ENCODE measurements around the gene ILKAP.
"Not testable (repeated sequence)": the region's sequence is repeated elsewhere in the genome, so short reads cannot be mapped to it uniquely, and the experiment has no call there.

Gene ILKAP

DNA sequence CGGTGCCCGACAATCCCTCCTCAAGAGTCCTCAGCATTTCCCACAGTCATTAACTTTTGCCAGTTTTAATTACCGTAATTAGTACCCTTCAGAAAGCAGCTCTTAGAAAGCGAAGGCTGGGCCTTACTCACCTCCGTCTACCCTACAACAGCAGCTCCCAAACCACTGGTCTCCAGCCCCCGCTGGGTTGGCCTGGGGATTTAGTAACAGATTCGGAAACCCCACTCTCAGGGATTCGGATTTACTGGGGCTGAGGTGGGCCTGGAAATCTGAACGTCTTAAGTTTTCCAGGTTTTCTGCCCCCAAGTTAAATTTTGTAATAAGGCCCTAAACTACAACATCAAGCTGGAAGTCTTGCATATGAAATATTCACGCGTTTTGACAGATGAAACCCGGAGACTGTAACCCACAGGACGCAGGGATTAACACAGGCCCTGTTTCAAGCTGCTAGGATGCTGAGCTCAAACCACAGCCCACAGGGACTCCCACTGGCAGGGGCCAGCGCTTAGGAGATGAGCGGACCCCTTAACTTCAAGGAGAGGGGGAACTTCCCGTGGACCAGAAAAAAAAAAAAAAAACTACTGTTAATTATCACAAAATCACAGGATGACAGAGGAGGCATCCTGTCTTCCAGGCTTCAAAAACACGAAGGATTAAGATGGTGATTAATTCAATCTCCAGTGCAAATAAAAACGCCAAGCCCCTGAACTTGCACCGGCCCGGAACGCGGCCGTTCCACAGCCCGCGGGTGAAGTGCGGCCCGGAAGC, 985 bp downstream of the ILKAP start:
- DNase-seq (ENCODE audit: low read depth, low spot score): no peak

DNA sequence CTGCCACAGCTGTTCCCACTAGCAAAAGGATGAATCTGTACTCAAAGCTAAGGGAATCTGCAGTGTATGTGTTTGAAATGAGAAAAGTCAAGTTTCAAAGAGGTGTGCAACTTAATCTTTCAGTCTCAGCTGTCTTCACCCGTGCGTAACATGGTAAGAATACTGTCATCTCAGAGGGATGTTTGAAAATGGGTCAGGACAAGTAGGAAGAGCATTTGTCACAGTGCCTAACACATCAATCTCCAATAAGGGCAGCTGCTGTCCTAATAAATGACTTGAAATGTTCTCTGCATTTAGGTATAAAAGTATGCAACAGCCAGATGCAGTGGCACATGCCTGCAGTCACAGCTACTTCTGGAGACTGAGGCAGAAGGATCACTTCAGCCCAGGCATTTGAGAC, 13.1 kb downstream of the ILKAP start:
- no peak for DNase-seq (ENCODE audit: low read depth, low spot score)

DNA sequence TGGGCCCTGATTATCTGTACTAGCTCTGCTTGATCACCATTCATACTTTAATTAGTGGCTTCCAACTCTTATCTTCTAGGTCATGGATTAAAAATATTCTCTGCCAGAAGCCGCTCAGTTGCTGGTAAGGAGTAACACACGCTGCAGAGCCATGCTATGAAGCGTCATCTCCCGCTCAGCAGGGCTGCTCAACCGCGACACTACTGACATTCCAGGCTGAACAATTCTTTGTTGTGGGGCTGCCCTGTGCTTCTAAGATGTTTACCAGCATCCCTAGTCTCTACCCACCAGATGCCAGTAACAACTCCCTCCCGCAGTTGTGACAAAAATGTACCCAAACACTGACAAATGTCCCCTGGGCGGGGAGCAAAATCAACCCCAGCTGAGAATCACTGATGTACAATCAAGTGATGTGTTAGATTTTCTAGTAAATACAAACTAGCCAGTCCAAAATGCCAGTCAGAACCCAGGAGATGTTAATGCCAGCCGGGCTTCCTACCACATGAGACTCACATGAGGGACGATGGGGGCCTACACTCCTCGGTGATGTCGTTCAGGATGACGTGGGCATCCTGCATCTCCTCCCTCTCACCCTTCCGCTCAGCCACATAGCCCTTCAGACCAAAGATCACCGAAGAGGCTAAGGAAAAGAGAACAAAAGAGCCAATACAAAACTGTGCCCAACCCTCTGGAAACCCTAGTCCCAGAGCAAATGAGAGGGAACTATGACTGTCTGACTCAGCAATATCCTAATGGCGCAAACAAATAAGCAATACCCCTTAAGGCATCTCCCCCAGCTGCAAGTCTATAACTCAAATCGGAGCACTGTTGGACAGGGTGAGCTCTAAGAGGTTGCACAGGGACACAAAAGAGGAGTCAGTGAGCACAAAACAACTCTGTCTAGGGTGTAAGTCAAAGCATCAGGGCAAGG, 15.6 kb downstream of the ILKAP start:
- DNase-seq (ENCODE audit: low read depth, low spot score): no peak

DNA sequence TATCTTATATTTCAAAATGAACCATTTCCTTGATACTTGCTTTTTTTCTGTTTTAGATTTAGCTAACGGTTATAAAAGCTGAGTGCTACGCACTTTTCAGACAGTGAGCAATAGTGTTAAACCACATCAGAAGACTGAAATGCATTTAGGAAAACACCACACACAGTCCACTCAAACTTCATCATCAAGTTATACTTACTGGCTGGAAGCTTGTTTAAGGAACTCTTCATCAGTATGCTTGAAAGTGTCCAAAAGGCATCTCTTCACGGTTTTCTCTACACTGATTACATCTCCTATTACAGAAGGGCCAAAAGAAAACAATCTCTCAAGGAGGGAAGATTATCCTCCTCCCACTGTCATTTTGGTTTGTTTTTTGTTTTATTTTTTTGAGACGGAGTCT, 19.7 kb downstream of the ILKAP start:
- DNase-seq (ENCODE audit: low read depth, low spot score): no peak

DNA sequence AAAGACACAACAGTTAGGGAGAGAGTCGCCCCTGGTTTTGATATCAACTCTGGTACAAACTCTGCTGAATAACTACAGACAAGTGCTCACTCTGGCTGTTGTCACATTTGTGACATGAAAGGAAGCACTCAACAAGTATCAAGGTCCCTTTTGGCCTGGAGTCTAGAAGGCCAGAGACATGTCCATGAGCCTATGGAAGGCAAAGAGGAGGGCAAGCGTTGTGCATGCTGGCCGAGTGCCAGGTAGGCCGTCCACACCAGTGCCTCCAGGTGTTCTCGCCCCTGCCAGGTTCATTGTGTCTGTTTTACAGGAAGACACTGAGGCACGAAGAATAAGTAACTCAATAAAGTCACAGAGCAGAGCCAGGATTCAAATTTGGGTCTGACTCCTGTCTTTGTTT, 21.1 kb downstream of the ILKAP start:
- DNase-seq (ENCODE audit: low read depth, low spot score): no peak

DNA sequence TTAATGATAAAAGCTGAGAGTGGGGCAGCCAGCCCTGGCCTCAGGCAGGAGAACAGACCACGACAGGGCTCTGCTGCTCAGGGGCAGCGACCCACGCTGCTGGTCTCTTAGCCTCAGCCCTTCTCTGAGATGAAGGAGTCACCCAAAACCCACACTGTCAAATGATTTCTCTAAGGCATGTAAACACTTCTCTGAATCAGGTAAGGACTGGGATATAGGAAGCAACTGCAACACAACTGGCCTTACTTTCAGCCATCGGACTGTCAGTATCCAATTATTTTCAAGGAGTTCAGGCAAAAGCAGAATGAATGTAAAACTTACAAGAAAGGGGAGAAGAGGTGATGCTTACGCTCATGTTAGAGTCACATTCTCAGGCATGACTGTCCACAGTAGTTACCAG, 22.9 kb downstream of the ILKAP start:
- DNase-seq (ENCODE audit: low read depth, low spot score): no peak

DNA sequence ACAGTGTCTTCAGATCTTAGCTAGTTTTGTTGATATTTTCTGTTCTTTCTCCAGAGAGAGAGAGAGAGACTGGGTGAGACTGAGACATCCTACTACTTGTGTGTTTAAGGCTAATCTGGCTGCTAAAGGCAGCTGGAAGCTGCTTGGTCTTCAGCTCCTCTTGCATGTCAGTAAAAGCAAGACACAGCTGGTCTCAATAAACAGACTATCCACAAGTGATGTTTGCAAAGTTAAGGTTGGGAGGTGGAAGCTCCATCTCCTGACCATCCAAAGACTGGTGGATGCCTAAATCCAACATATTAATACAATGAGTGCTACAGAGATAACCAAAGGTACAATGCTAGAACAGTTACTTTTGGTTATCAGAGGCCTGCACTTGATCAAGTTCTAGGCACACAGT, 26.9 kb downstream of the ILKAP start:
- DNase-seq (ENCODE audit: low read depth, low spot score): no peak

DNA sequence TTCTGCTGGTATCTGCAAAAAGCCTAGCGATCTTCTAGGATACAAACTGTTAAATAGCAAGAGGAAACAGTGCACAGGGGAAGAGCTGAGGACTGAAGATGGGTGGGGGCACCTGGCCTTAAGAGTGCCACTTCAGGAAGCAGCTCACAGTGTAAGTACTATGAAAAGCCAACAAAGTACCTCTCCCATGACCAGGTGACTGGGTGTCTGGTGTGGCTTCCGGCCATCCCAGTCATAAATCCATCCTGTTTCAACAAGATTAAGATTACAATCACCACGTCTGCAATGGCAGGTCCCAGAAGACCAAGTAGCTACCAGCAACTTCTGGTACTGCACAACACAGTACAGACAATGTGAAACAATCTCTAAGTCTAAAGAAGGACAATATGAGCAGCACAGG, 28.8 kb downstream of the ILKAP start:
- no peak for DNase-seq (ENCODE audit: low read depth, low spot score)

DNA sequence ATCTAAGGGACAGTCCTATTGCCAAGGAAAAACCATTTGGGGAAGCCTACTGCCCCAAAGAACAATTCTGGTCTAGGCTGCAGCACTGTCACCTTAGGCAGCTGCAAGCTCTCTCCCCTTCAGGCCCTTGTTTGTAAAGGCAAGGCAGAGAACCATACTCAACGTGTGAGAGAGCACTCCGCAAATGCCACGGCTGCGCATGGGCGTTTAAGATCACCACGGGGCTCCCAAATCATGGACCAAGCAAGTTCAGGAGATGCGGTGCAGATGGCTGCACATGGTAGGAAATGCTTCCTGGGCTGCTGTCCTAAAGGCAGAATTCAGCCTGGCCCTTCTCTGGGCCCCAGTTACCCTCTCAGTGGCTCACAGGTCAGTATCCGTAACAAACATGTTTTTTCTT, 29.2 kb downstream of the ILKAP start:
- DNase-seq (ENCODE audit: low read depth, low spot score): no peak

DNA sequence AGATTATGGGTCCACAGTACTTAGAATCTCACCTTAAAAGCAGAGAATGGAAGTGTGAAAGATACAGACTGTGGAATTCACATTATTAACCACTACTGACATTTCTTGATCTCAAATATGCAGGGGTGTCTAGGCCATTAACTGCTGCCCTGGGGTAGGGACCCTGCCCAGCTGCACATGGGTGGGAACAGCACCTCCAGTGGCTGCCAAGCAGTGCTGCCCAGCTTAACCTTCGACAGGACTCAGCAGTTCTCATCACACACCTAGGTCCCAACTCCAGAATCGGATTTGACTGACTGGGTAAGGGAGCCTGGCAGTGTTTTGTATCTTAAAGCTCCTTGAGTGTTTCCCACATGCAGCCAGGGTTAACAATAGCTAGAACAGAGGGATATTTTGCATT, 29.8 kb downstream of the ILKAP start:
- no peak for DNase-seq (ENCODE audit: low read depth, low spot score)

DNA sequence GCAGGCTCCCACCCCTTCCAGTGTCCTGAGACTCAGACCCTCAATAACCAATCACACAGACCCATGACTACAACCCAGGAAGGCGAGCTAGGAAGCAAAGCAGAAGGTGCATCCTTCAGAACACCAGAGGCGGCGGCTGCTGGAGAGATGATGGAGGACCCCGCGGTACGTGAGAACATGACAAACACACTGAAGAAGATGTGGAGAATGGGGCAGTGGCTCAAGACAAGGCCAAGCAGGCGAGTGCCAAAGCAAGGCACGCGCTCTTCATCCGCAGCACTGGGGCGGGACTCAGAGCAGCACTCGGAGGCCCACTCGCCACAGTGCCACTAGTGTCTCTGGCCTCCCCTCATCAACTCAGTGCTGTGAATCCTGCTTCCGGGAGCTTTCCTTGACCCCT, 31.1 kb downstream of the ILKAP start:
- no peak for DNase-seq (ENCODE audit: low read depth, low spot score)

DNA sequence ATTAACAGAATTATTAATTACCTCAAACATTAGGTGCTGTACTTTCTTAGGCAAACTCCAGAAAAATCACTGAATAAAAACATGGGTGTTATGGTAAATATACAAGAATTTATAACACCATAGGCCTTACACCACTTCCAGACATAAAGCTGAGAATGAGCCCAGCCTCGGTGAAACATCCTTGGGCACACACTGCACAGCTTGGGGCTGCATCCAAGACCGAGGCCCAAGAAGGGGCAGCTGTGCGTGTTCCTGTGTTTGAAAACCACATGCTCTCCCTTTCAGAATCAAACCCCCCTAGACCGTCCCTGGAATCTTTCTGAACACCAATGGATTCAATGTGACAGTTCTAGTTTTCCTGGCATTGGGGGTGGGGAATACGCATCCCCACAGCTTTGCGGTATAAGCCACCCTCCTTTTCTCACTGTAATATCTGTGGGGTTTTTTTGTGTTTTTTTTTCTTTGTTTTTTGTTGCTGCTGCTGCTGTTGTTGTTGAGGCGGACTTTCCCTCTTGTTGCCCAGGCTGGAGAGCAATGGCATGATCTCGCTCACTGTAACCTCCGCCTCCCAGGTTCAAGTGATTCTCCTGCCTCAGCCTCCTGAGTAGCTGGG, 31.8 kb downstream of the ILKAP start:
- DNase-seq (ENCODE audit: low read depth, low spot score): no peak

DNA sequence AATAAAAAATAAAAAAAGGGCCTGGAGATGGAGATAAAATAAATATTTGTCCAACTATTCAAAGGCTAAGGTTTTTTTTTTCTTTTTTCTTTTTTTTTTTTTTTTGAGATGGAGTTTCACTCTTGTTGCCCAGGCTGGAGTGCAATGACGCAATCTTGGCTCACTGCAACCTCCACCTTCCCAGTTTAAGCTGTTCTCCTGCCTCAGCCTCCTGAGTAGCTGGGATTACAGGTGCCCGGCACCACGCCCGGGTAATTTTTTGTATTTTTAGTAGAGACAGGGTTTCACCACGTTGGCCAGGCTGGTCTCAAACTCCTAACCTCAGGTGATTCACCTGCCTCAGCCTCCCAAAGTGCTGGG, 32.4 kb downstream of the ILKAP start:
- not testable (repeated sequence) for DNase-seq (ENCODE audit: low read depth, low spot score)

DNA sequence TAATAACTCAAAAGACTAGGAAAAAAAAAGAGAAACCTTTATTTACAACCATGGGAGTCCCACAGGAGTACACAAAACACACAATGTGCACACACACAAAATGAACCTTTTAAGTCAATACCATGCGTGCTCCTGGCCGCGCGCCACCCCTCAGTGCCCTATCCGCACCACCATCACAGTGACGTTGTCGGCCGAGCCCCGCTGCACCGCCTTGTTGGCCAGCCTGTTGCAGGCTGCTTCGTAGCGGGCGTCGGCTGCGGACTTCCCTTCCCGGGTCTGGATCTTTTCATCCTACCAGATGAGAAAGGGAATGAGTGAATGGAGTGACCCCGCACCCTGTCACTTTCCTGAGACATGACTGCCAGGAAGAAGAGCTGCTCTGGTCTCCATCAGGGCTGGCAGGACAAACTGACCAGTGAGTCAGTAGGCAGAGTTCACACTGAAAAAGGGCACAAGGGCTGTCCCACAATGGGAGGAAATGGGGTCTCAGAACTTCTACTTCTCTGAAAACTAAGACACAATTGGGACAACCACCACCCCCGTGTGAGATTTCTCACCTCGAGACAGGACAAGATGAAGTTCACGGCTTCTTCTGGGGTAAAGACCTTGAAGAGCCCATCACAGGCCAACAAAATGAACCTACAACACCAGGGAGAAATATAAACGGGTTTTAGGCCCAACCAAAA, 33.0 kb downstream of the ILKAP start:
- DNase-seq (ENCODE audit: low read depth, low spot score): no peak

DNA sequence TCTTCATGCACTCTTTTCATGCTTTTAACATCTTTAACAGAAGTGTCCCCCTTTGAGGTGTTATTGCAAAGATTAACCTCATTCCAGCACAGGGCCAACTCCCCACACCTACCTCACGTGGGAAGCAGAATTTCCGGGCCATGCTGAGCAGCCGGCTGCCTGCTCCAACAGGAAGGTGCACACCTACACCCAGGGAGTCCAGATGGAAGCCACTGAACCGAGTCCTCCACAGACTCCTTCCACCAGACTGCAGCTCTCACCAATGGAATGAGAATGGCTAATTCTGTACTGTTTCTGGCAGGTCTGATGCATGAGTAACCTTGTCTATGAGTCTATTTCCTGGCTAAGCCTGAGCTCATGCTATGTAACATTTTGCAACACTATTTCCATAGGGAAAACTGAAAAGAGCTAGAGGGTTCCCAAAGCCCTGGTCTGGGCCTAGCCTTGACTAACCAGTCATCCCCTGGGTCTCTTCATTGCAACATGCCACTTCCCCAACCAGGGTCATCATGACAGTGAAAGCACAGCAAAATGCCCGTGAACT, 33.7 kb downstream of the ILKAP start:
- DNase-seq (ENCODE audit: low read depth, low spot score): no peak

DNA sequence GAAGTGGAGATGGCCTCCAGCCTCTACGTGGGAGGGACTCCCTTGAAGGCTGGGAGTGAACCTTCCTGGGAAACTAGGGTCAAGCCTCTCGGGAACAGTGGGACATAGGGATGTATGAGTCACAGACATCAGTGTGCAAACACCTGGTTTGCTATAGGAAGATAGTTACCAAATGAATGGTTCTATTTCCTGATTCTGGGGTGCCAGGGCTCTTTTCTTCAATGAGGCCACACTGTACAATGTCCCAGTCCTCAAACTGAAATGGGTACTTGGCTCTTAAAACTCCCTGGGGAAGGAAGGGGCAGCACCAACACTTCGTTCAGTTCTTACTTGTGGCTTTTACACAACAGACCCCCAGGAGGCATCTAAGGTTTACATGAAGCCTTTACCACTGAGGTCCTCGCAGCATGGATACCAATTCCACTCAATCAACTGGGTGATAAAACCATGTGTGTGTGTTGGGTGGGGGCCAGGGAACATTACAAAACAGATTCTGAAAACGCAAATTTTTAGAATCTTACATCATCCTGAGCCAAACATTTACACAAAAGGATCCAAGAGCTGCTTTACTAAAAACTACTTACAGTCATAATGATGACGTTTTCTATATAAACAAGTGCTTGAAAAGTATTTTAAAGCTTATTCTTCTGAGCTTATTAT, 34.3 kb downstream of the ILKAP start:
- no peak for DNase-seq (ENCODE audit: low read depth, low spot score)

DNA sequence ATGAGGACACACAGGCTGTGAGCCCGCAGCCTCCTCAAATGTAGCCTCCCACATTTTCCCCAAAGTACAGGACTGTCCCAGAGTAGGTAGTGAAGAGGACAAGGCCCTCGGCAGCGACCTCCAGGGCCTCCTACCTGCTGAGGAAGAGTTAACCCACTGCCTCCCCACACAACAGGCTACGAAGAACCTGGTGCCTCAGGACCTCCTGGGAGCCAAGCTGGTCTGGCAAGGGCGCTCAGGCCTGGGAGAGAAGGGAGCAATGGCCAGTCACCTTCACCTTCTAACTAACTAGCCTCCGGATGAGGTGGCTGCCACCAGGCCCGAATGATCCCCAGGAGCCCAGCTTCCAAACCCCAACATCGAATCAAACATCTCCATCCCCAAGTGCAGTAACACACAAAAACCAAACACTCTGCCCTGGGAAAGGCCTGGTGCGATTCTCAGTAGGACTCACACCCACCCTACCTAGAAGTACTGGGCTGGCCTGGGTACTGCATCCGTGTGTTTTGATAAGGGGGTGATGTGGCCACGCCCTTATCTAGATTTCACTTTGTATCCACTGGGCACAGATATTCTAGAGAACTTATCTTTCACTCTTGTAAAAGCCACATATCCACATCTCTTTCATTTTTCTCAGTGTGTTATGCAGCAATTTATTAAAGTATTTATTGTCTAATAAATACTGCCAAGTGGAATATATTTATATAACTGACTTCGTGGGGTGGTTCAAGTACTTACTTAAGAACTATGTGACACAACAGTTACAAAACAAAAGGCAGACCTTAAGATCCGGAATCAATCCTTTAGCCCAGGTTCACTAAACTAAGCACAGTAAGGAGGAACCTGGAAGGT, 35.1 kb downstream of the ILKAP start:
- DNase-seq (ENCODE audit: low read depth, low spot score): no peak

DNA sequence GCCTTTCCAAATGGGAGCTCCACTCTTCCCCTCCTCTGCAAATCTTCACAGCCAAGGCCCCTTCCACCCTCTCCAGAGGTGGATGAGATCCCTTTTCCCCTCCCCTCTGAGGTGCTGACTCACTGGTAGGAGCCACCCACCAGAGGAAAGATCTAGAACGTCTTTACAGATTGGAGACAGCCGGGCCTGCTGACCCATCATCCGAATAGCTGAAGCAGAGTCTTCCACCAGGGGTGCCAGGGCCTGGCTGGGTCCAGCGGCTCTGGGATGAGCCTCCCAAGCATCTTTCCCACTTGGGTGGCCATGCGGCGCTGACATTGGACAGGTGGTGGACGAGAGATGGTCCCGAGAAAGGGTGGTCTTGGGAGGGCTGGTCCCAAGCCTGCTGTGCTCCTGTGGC, 35.7 kb downstream of the ILKAP start:
- no peak for DNase-seq (ENCODE audit: low read depth, low spot score)

DNA sequence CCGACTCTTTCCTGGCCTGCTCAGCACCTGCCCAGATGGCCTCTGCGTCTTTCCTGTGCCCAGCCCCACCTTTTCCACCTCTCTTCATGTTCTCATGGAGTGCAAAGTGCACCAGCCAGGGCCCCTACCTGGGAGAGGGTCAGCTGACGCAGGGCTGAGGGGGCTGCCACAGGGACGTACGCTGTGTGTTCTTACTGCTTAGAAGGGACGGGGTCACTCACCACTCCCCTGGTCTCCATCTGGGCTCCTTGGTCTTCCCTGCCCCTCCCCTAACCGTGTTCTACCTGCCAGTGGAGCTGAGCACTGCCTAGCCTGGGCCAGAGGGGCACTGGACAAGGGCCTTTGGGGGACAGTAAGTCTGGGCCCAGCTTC, 36.2 kb downstream of the ILKAP start:
- no peak for DNase-seq (ENCODE audit: low read depth, low spot score)
